ENCODE measurements around the gene FBXO21. TPM values are rescaled to one million over a fixed set of nuclear protein-coding genes. Genes with fewer than 3 reads are reported as not detected.

The FBXO21 gene
- total RNA-seq, 2 experiments from 2014 or later, result 25.2 to 25.9 TPM

DNA sequence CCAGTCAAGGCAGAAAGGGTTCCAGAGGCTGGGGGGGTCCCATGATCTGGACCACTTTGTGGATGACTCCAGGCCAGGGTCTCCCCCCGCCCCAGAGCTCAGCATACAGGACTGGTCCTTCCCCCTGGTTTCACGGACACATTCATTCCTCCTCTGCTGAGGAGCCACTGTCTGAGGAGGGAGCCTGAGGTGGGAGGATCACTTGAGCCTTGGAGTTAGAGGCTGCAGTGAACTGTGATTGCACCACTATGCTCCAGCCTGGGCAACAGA is 97.8 kb downstream of the FBXO21 start:
- ChIA-PET POLR2A (no interaction called here), CTCF (no interaction called here)
- Mint-ChIP-seq H3K27me3 (peaks cover 9% of the 10 kb centered on the region), H3K36me3 (ENCODE audit: low read depth) (peaks cover 9% of the 10 kb centered on the region), H3K9me3 (peaks cover 11% of the 10 kb centered on the region), H3K4me3 (no peak overlapping the region), H3K4me1 (peaks cover 11% of the 10 kb centered on the region), H3K27ac (no peak overlapping the region)
- no peak for DNase-seq

Other genes with a start within 250 kb of the FBXO21 start
- gene TESC, start 91.1 kb downstream of the FBXO21 start, total RNA-seq, result 10 to 100 TPM; 30.3 to 34.1 TPM
- not detected for gene NOS1, start 171.2 kb upstream of the FBXO21 start, total RNA-seq